H9 (cell line): Measurements from ENCODE around the gene LIPC. TPM values are rescaled to one million over a fixed set of nuclear protein-coding genes. Genes with fewer than 3 reads are reported as not detected.

ENCODE experiments used
- DNase-seq: peaks from one replicate; pipeline ENCODE4 v3.0.0-alpha.2; 2017
- H2AFZ ChIP-seq: one replicate; pipeline ENCODE4 v1.6.1; 2013; ENCODE audit warnings: mild to moderate bottlenecking, low read length, control low read depth, moderate library complexity
- H2AK5ac ChIP-seq: 2 replicates; pipeline ENCODE4 v1.6.1; 2013; ENCODE audit warnings: low read length, control low read depth, mixed read lengths; ENCODE audit not compliant: insufficient read length
- H2BK120ac ChIP-seq: one replicate; pipeline ENCODE4 v1.6.1; 2013; ENCODE audit warnings: low read depth, mild to moderate bottlenecking, low read length, control low read depth, inconsistent platforms; ENCODE audit not compliant: poor library complexity, severe bottlenecking
- H2BK12ac ChIP-seq: 2 replicates; pipeline ENCODE4 v1.6.1; 2013; ENCODE audit warnings: low read length, control low read depth, mixed read lengths, low read depth; ENCODE audit not compliant: insufficient read length
- H2BK15ac ChIP-seq: 2 replicates; pipeline ENCODE4 v1.6.1; 2013; ENCODE audit warnings: low read depth, low read length, control low read depth
- H2BK20ac ChIP-seq: one replicate; pipeline ENCODE4 v1.6.1; 2013; ENCODE audit warnings: low read depth, mild to moderate bottlenecking, low read length, control low read depth, inconsistent platforms; ENCODE audit not compliant: poor library complexity, severe bottlenecking
- H2BK5ac ChIP-seq: 2 replicates; pipeline ENCODE4 v1.6.1; 2013; ENCODE audit warnings: low read length, control low read depth, mixed read lengths; ENCODE audit not compliant: insufficient read length
- H3K14ac ChIP-seq: 2 replicates; pipeline ENCODE4 v1.6.1; 2013; ENCODE audit warnings: low read length, control low read depth; ENCODE audit not compliant: insufficient read depth
- H3K18ac ChIP-seq: 2 replicates; pipeline ENCODE4 v1.6.1; 2013; ENCODE audit warnings: low read depth, mild to moderate bottlenecking, mixed read lengths, low read length, control low read depth; ENCODE audit not compliant: insufficient read length
- H3K23ac ChIP-seq: 2 replicates; pipeline ENCODE4 v1.6.1; 2013; ENCODE audit warnings: low read length, control low read depth, mixed read lengths, low read depth; ENCODE audit not compliant: insufficient read length
- H3K23me2 ChIP-seq: 2 replicates; pipeline ENCODE4 v1.6.1; 2013; ENCODE audit warnings: low read depth, mild to moderate bottlenecking, mixed read lengths, low read length, control low read depth; ENCODE audit not compliant: insufficient read length, poor library complexity, severe bottlenecking
- H3K27ac ChIP-seq: 2 replicates; pipeline ENCODE4 v1.5.1; 2013; ENCODE audit warnings: low read length, control low read depth, mixed read lengths, low read depth; ENCODE audit not compliant: insufficient read length
- H3K27me3 ChIP-seq: 2 replicates; pipeline ENCODE4 v1.6.1; 2013; ENCODE audit warnings: low read length, control low read depth, inconsistent platforms; ENCODE audit not compliant: insufficient read depth
- H3K4ac ChIP-seq: 2 replicates; pipeline ENCODE4 v1.6.1; 2013; ENCODE audit warnings: low read depth, mild to moderate bottlenecking, control low read depth, inconsistent platforms, low read length, moderate library complexity
- H3K4me1 ChIP-seq: 2 replicates; pipeline ENCODE4 v1.6.1; 2013; ENCODE audit warnings: low read length, control low read depth, inconsistent platforms; ENCODE audit not compliant: insufficient read depth
- H3K4me2 ChIP-seq: 2 replicates; pipeline ENCODE4 v1.6.1; 2013; ENCODE audit warnings: low read length, control low read depth, mixed read lengths; ENCODE audit not compliant: insufficient read length, insufficient read depth
- H3K56ac ChIP-seq: 2 replicates; pipeline ENCODE4 v1.6.1; 2013; ENCODE audit warnings: low read depth, mild to moderate bottlenecking, mixed read lengths, low read length, control low read depth; ENCODE audit not compliant: insufficient read length
- H3K79me1 ChIP-seq: 2 replicates; pipeline ENCODE4 v1.6.1; 2013; ENCODE audit warnings: low read depth, mild to moderate bottlenecking, moderate library complexity, low read length, control low read depth, inconsistent platforms; ENCODE audit not compliant: insufficient read depth, poor library complexity, severe bottlenecking
- H3K79me2 ChIP-seq: 2 replicates; pipeline ENCODE4 v1.6.1; 2013; ENCODE audit warnings: low read length, control low read depth, inconsistent platforms; ENCODE audit not compliant: insufficient read depth
- H3K9ac ChIP-seq: 2 replicates; pipeline ENCODE4 v1.6.1; 2013; ENCODE audit warnings: low read length, control low read depth, mixed read lengths; ENCODE audit not compliant: insufficient read length; ENCODE audit errors: extremely low read depth
- H3K9me3 ChIP-seq: one replicate; pipeline ENCODE4 v1.6.1; 2013; ENCODE audit warnings: low read depth, low read length, inconsistent platforms; ENCODE audit not compliant: control insufficient read depth
- H3T11ph ChIP-seq: one replicate; pipeline ENCODE4 v1.6.1; 2013; ENCODE audit warnings: mild to moderate bottlenecking, low read length, control low read depth, inconsistent platforms
- H4K20me1 ChIP-seq: one replicate; pipeline ENCODE4 v1.6.1; 2013; ENCODE audit not compliant: control insufficient read depth, insufficient read length, insufficient read depth
- H4K5ac ChIP-seq: 2 replicates; pipeline ENCODE4 v1.6.1; 2013; ENCODE audit warnings: low read depth, mild to moderate bottlenecking, mixed read lengths, low read length, control low read depth; ENCODE audit not compliant: insufficient read length
- H4K8ac ChIP-seq: replicated peaks from 2 replicates; pipeline ENCODE4 v1.6.1; 2013; ENCODE audit warnings: low read length, control low read depth, mixed read lengths, low read depth; ENCODE audit not compliant: insufficient read length
- H4K91ac ChIP-seq: 2 replicates; pipeline ENCODE4 v1.6.1; 2013; ENCODE audit warnings: low read depth, mild to moderate bottlenecking, moderate library complexity, mixed read lengths, low read length, control low read depth; ENCODE audit not compliant: insufficient read length
- H3K27ac Mint-ChIP-seq, 3 experiments: 2 replicates in 2 of 3; 3 replicates in 1 of 3; pipeline ENCODE4 v1.8.0; 2020 to 2021; ENCODE audit warnings: mixed read lengths in 3 of 3, mild to moderate bottlenecking in 1 of 3, moderate library complexity in 1 of 3
- H3K27me3 Mint-ChIP-seq: 2 replicates; pipeline ENCODE4 v1.8.0; 2021; ENCODE audit warnings: low read depth, mild to moderate bottlenecking, moderate library complexity, mixed read lengths
- H3K36me3 Mint-ChIP-seq, 3 experiments: 2 replicates in 2 of 3; 3 replicates in 1 of 3; pipeline ENCODE4 v1.8.0; 2020 to 2021; ENCODE audit warnings: low read depth in 3 of 3, mixed read lengths in 3 of 3; ENCODE audit not compliant: insufficient read depth in 1 of 3
- H3K4me1 Mint-ChIP-seq, 2 experiments: 2 replicates each; pipeline ENCODE4 v1.8.0; 2020; ENCODE audit warnings: mixed read lengths in 2 of 2
- H3K4me3 Mint-ChIP-seq, 2 experiments: 2 replicates in 1 of 2; 3 replicates in 1 of 2; pipeline ENCODE4 v1.8.0; 2020 to 2021; ENCODE audit warnings: mild to moderate bottlenecking in 2 of 2, mixed read lengths in 2 of 2, moderate library complexity in 1 of 2
- H3K9me3 Mint-ChIP-seq, 2 experiments: 2 replicates in 1 of 2; 3 replicates in 1 of 2; pipeline ENCODE4 v1.8.0; 2020; ENCODE audit warnings: mild to moderate bottlenecking in 2 of 2, mixed read lengths in 2 of 2, moderate library complexity in 1 of 2
- CTCF ChIP-seq: fragments of 200-600 bp; sonication (generic); conservative IDR thresholded peaks from 3 replicates; pipeline ENCODE4 v1.8.0; 2021; ENCODE audit warnings: antibody characterized with exemption, mild to moderate bottlenecking
- WGBS: extraction: QIAGEN DNeasy Blood & Tissue Kit; methylation state at CpG from one replicate; pipeline ENCODE4 v1.1.7; 2013; ENCODE audit warnings: missing lambda C conversion rate, low lambda C conversion rate, mixed read lengths; ENCODE audit not compliant: insufficient read length; ENCODE audit errors: extremely low coverage; 5-methylcytosine and 5-hydroxymethylcytosine counted together
- total RNA-seq: library from RNA; stranded (reverse); gene quantifications from 2 replicates; pipeline ENCODE4 v1.2.1, GENCODE V29; 2021

Gene LIPC
- total RNA-seq, 1 experiment from 2014 or later, result not detected

GRCh38 chr15:58489289-58490085 is 57.7 kb downstream of the LIPC start:
- H2BK5ac ChIP-seq, result no peak overlapping the region
- no peak overlapping the region for H3K27ac ChIP-seq
- H3K18ac ChIP-seq, result no peak overlapping the region
- no peak for TF ChIP-seq CTCF
- H3K36me3 Mint-ChIP-seq, result peaks cover 0 to 5% (median 3%) of the 10 kb centered on the region in 3 experiments; a peak in 3 of 7 replicates
- no peak overlapping the region for H2BK12ac ChIP-seq
- no peak overlapping the region for H3K56ac ChIP-seq
- no peak overlapping the region for H3T11ph ChIP-seq
- H3K23ac ChIP-seq, result no peak overlapping the region
- no peak overlapping the region for H2BK20ac ChIP-seq
- H4K91ac ChIP-seq, result no peak overlapping the region
- H2BK15ac ChIP-seq, result no peak overlapping the region
- H3K79me2 ChIP-seq, result no peaks in the 10 kb centered on the region
- no peak overlapping the region for H3K4me2 ChIP-seq
- no peaks in the 10 kb centered on the region for H4K20me1 ChIP-seq
- no peaks in the 10 kb centered on the region for H3K9me3 ChIP-seq
- DNase-seq, result no peak
- H3K27me3 Mint-ChIP-seq, result no peaks in the 10 kb centered on the region
- H3K79me1 ChIP-seq, result no peaks in the 10 kb centered on the region
- no peaks in the 10 kb centered on the region for H3K4me1 ChIP-seq
- H3K27ac Mint-ChIP-seq, result no peak overlapping the region
- H2AFZ ChIP-seq, result no peak overlapping the region
- H2BK120ac ChIP-seq, result no peak overlapping the region
- no peak overlapping the region for H4K5ac ChIP-seq
- H3K4ac ChIP-seq, result no peak overlapping the region
- peaks cover 8 to 15% of the 10 kb centered on the region in 2 experiments for H3K9me3 Mint-ChIP-seq
- H3K9ac ChIP-seq, result no peak overlapping the region
- H3K4me3 Mint-ChIP-seq, result no peak overlapping the region
- no peaks in the 10 kb centered on the region for H3K23me2 ChIP-seq
- H2AK5ac ChIP-seq, result no peak overlapping the region
- no peak overlapping the region for H3K14ac ChIP-seq
- no peaks in the 10 kb centered on the region for H3K27me3 ChIP-seq
- peaks cover 0 to 3% of the 10 kb centered on the region in 2 experiments; a peak in 1 of 4 replicates for H3K4me1 Mint-ChIP-seq
- no peak overlapping the region for H4K8ac ChIP-seq
- WGBS, result no CpG with 5 or more reads among the region's 6 CpGs
